Glutamatergic neuron (in vitro differentiated cells): Measurements from ENCODE around the gene COL25A1. TPM values are rescaled to one million over a fixed set of nuclear protein-coding genes. Genes with fewer than 3 reads are reported as not detected.
"Not testable (repeated sequence)": the region's sequence is repeated elsewhere in the genome, so short reads cannot be mapped to it uniquely, and the experiment has no call there.

Source experiments
- DNase-seq: peaks from one replicate; pipeline ENCODE4 v3.0.0; 2022
- H3K27ac Mint-ChIP-seq: one replicate; pipeline ENCODE4 v1.8.0; 2020; ENCODE audit warnings: mild to moderate bottlenecking, mixed read lengths, inconsistent platforms; ENCODE audit not compliant: unreplicated experiment
- H3K27me3 Mint-ChIP-seq: one replicate; pipeline ENCODE4 v1.8.0; 2020; ENCODE audit warnings: mild to moderate bottlenecking, moderate library complexity, mixed read lengths, inconsistent platforms; ENCODE audit not compliant: unreplicated experiment
- H3K36me3 Mint-ChIP-seq: one replicate; pipeline ENCODE4 v1.8.0; 2020; ENCODE audit warnings: mild to moderate bottlenecking, mixed read lengths, inconsistent platforms; ENCODE audit not compliant: unreplicated experiment
- H3K4me1 Mint-ChIP-seq: one replicate; pipeline ENCODE4 v1.8.0; 2020; ENCODE audit warnings: mild to moderate bottlenecking, low read depth, mixed read lengths, inconsistent platforms; ENCODE audit not compliant: unreplicated experiment
- H3K4me3 Mint-ChIP-seq: one replicate; pipeline ENCODE4 v1.8.0; 2020; ENCODE audit warnings: mild to moderate bottlenecking, mixed read lengths, inconsistent platforms; ENCODE audit not compliant: unreplicated experiment
- H3K9me3 Mint-ChIP-seq: one replicate; pipeline ENCODE4 v1.8.0; 2020; ENCODE audit warnings: mild to moderate bottlenecking, moderate library complexity, mixed read lengths, inconsistent platforms; ENCODE audit not compliant: unreplicated experiment
- CTCF ChIP-seq: fragments of 200-600 bp; sonication (generic); IDR thresholded peaks from one replicate; pipeline ENCODE4 v1.5.0; 2021; ENCODE audit not compliant: partially characterized antibody, unreplicated experiment
- total RNA-seq: library from RNA; stranded (reverse); fragmentation: NEBNext Ultra II Directional; extraction: Animal tissue kit (Norgen Biotek cat#: 25700); gene quantifications from one replicate; pipeline ENCODE4 v1.2.1, GENCODE V29; 2021; ENCODE audit not compliant: unreplicated experiment

COL25A1 gene
- total RNA-seq, 1 donor from 2014 or later, result 1.1 TPM

- H3K9me3 Mint-ChIP-seq, result no peaks in the 10 kb centered on the region
- TF ChIP-seq CTCF, result no peak
- no peaks in the 10 kb centered on the region for H3K36me3 Mint-ChIP-seq
- H3K4me1 Mint-ChIP-seq, result no peaks in the 10 kb centered on the region
- H3K27me3 Mint-ChIP-seq, result no peaks in the 10 kb centered on the region
- no peak overlapping the region for H3K27ac Mint-ChIP-seq
- H3K4me3 Mint-ChIP-seq, result no peak overlapping the region
- no peak for DNase-seq
These were observed 188.0 kb downstream of the COL25A1 start for GRCh38 chr4:109114501-109114900.

- Mint-ChIP-seq H3K4me1 (no peaks in the 10 kb centered on the region), H3K4me3 (no peak overlapping the region), H3K9me3 (no peaks in the 10 kb centered on the region), H3K27me3 (no peaks in the 10 kb centered on the region), H3K36me3 (no peaks in the 10 kb centered on the region), H3K27ac (no peak overlapping the region)
- no peak for TF ChIP-seq CTCF
- no peak for DNase-seq
These were observed 188.9 kb downstream of the COL25A1 start for GRCh38 chr4:109113521-109113920.

- H3K27ac Mint-ChIP-seq, result no peak overlapping the region
- no peak for TF ChIP-seq CTCF
- H3K4me1 Mint-ChIP-seq, result no peaks in the 10 kb centered on the region
- DNase-seq, result no peak
- H3K9me3 Mint-ChIP-seq, result peaks cover 2% of the 10 kb centered on the region
- no peaks in the 10 kb centered on the region for H3K27me3 Mint-ChIP-seq
- no peaks in the 10 kb centered on the region for H3K36me3 Mint-ChIP-seq
- no peak overlapping the region for H3K4me3 Mint-ChIP-seq
These were observed 191.4 kb downstream of the COL25A1 start for GRCh38 chr4:109111031-109111430.

- H3K36me3 Mint-ChIP-seq, H3K4me1 Mint-ChIP-seq, H3K27me3 Mint-ChIP-seq, DNase-seq, H3K27ac Mint-ChIP-seq, H3K4me3 Mint-ChIP-seq, H3K9me3 Mint-ChIP-seq: not testable (repeated sequence)
These were observed 194.2 kb downstream of the COL25A1 start for GRCh38 chr4:109108215-109108614.

GRCh38 chr4:109094056-109094455 lies 208.4 kb downstream of the COL25A1 start:
- DNase-seq, result no peak
- no peaks in the 10 kb centered on the region for H3K9me3 Mint-ChIP-seq

More at GRCh38 chr4:109094056-109094455, 208.4 kb downstream of the COL25A1 start:
- Mint-ChIP-seq H3K27ac (no peak overlapping the region), H3K4me1 (no peaks in the 10 kb centered on the region), H3K36me3 (no peaks in the 10 kb centered on the region), H3K4me3 (no peak overlapping the region), H3K27me3 (no peaks in the 10 kb centered on the region)
- no peak for TF ChIP-seq CTCF
